Measurements from ENCODE around the gene FGGY.

The FGGY gene

DNA sequence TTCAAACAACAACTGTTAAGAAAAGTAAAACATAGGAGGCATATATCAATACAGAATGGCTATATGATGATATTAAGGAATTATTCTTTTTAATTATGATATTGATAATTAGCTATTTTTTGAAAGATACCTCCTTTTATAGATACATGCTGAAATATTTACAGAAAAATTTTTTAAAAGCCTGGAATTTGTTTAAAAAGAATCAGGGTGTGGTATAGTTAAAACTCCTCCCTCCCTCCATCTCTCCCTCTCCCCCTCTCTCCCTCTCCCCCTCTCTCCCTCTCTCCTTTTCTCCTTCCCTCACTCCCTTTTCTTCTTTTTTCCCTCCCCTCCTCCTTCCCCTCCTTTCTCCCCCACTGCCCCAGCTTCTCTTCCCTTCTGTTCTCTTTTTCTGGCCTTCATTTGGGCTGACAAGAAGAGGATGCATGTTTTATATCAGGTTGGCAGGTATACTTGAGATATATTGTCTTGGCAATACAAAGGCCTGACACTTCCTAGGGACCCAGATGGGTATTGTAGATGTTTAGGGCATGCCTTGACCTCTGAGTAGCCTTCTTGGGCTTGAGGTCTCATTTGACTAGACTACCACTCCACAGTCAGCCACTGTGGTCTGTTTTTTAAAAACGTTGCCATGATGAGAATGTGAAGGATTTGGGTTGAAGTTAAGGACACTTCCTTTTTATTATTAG, 124.5 kb downstream of the FGGY start:
- Histone ChIP-seq H3K9ac (ENCODE audit: low read depth, low read length) (no peak overlapping the region), H3K4me1 (ENCODE audit: insufficient read depth, low read length) (peaks cover 19% of the 10 kb centered on the region), H3K27ac (ENCODE audit: low read length) (no peak overlapping the region), H3K4me3 (ENCODE audit: low read length) (no peak overlapping the region), H3K36me3 (ENCODE audit: insufficient read depth, low read depth, low read length) (no peaks in the 10 kb centered on the region), H3K9me3 (ENCODE audit: insufficient read depth, low read depth, low read length) (no peaks in the 10 kb centered on the region), H3K27me3 (ENCODE audit: insufficient read depth, low read length) (no peaks in the 10 kb centered on the region)

DNA sequence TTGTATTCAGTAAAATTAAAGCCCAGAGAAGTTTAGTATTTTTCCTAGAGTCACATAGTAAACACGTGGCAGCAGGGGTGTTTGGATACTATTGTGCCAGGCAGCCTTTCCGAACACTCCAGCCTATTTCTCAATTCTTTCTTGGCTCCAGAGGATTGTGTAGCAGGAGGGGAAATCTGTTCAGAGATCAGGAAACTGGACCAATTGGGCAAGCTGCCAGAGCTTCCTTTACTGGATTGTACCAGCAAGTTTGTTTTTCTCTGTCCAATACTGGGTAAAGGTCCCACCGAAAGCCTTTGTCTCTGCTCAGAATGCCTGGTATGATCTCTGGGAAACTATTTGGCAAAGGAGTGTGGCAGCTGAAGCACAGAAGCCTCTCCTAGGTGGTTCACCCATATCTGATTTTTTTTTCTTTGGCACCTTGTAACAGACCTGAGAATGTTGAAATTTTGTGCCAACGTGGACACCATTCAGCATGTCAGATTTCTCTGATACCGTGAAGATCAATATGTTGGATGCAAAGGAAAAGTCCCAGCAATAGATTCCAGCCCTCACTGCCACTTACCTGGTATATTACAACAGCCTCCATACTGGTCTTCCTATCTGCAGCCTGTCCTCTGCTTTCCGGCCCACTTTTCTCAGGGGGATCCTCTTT, 126.2 kb downstream of the FGGY start:
- Histone ChIP-seq H3K9ac (ENCODE audit: low read depth, low read length) (no peak overlapping the region), H3K27ac (ENCODE audit: low read length) (no peak overlapping the region)

GRCh38 chr1:59427155-59427554, 130.3 kb downstream of the FGGY start:
- Histone ChIP-seq H3K9me3 (ENCODE audit: insufficient read depth, low read depth, low read length) (no peaks in the 10 kb centered on the region), H3K9ac (ENCODE audit: low read depth, low read length) (no peak overlapping the region), H3K36me3 (ENCODE audit: insufficient read depth, low read depth, low read length) (no peaks in the 10 kb centered on the region), H3K4me1 (ENCODE audit: insufficient read depth, low read length) (no peaks in the 10 kb centered on the region), H3K27me3 (ENCODE audit: insufficient read depth, low read length) (no peaks in the 10 kb centered on the region), H3K27ac (ENCODE audit: low read length) (no peak overlapping the region), H3K4me3 (ENCODE audit: low read length) (no peak overlapping the region)

More for the DNA sequence above, 126.2 kb downstream of the FGGY start:
- no peak overlapping the region for H3K4me3 ChIP-seq (ENCODE audit: low read length)
- H3K36me3 ChIP-seq (ENCODE audit: insufficient read depth, low read depth, low read length): no peaks in the 10 kb centered on the region
- peaks cover 16% of the 10 kb centered on the region for H3K4me1 ChIP-seq (ENCODE audit: insufficient read depth, low read length)
- H3K9me3 ChIP-seq (ENCODE audit: insufficient read depth, low read depth, low read length): no peaks in the 10 kb centered on the region
- no peaks in the 10 kb centered on the region for H3K27me3 ChIP-seq (ENCODE audit: insufficient read depth, low read length)

- H3K27ac ChIP-seq (ENCODE audit: low read length): no peak overlapping the region
These were observed 130.9 kb downstream of the FGGY start for GRCh38 chr1:59427784-59428183.

DNA sequence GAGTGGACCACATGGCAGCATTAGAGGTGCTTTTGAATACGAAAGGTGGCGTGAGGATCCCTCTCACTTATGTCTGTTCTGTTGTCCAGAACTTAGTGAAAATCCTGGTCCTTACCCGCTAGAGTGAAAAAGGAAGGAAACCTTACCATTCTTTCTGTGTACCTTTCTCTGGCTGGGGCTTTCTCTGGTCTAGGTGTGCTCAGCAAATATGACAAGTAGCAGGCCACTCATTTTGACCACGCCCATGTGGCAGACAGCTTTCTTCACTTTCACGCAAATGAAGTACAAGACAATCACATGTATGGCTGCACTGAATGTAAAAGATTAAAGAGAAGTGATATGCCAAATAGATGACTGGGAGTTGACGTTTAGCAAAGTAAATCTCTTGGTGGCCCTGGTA, 131.9 kb downstream of the FGGY start:
- Histone ChIP-seq H3K9ac (ENCODE audit: low read depth, low read length) (no peak overlapping the region), H3K9me3 (ENCODE audit: insufficient read depth, low read depth, low read length) (no peaks in the 10 kb centered on the region), H3K4me1 (ENCODE audit: insufficient read depth, low read length) (no peaks in the 10 kb centered on the region), H3K27ac (ENCODE audit: low read length) (no peak overlapping the region), H3K27me3 (ENCODE audit: insufficient read depth, low read length) (no peaks in the 10 kb centered on the region), H3K36me3 (ENCODE audit: insufficient read depth, low read depth, low read length) (no peaks in the 10 kb centered on the region), H3K4me3 (ENCODE audit: low read length) (no peak overlapping the region)

More at GRCh38 chr1:59427784-59428183, 130.9 kb downstream of the FGGY start:
- Histone ChIP-seq H3K4me3 (ENCODE audit: low read length) (no peak overlapping the region), H3K27me3 (ENCODE audit: insufficient read depth, low read length) (no peaks in the 10 kb centered on the region), H3K36me3 (ENCODE audit: insufficient read depth, low read depth, low read length) (no peaks in the 10 kb centered on the region), H3K9me3 (ENCODE audit: insufficient read depth, low read depth, low read length) (no peaks in the 10 kb centered on the region), H3K4me1 (ENCODE audit: insufficient read depth, low read length) (no peaks in the 10 kb centered on the region), H3K9ac (ENCODE audit: low read depth, low read length) (no peak overlapping the region)

- H3K9ac ChIP-seq (ENCODE audit: low read depth, low read length): no peak overlapping the region
- H3K4me3 ChIP-seq (ENCODE audit: low read length): no peak overlapping the region
- no peaks in the 10 kb centered on the region for H3K27me3 ChIP-seq (ENCODE audit: insufficient read depth, low read length)
- no peaks in the 10 kb centered on the region for H3K9me3 ChIP-seq (ENCODE audit: insufficient read depth, low read depth, low read length)
- no peak overlapping the region for H3K27ac ChIP-seq (ENCODE audit: low read length)
- H3K4me1 ChIP-seq (ENCODE audit: insufficient read depth, low read length): no peaks in the 10 kb centered on the region
- H3K36me3 ChIP-seq (ENCODE audit: insufficient read depth, low read depth, low read length): no peaks in the 10 kb centered on the region
These were observed 132.8 kb downstream of the FGGY start for GRCh38 chr1:59429656-59430055.

DNA sequence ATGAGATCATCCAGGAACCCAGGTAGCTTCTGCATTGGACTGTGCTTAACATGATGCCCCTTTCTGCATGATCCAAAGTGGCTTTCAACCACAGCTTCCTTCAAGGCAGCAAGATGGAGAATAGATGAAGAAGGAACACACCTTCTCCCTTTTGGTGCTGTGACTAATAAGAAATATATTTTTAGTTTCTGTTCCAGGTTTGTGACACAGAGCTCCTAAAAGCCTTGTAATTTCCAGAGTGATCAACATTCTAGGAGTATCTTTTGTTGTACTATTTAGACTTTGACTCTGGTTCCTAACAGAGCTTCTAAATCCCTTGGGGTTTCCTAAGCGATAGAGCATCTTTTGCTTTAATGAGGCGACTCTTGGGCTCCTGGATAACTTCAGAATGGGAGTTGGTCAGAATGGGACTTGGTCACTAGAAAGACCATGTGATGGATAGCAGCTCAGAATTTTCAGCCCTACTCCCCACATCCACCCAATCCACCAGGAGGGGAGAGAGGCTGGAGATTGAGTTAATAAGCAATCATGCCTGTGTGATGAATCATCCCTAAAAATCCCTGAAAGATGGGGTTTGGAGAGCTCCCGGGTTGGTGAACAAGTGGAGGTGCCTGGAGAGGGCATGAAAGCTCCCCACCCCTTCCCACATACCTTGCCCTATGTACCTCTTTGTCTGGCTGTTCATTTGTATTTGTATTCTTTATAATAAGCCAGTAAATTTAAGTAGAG, 134.8 kb downstream of the FGGY start:
- Histone ChIP-seq H3K4me3 (ENCODE audit: low read length) (no peak overlapping the region), H3K9me3 (ENCODE audit: insufficient read depth, low read depth, low read length) (no peaks in the 10 kb centered on the region), H3K4me1 (ENCODE audit: insufficient read depth, low read length) (0 out of 2 replicates have a peak, but pooled peaks cover 1% of the 10 kb centered on the region), H3K9ac (ENCODE audit: low read depth, low read length) (no peak overlapping the region), H3K27ac (ENCODE audit: low read length) (no peak overlapping the region), H3K27me3 (ENCODE audit: insufficient read depth, low read length) (no peaks in the 10 kb centered on the region), H3K36me3 (ENCODE audit: insufficient read depth, low read depth, low read length) (no peaks in the 10 kb centered on the region)

DNA sequence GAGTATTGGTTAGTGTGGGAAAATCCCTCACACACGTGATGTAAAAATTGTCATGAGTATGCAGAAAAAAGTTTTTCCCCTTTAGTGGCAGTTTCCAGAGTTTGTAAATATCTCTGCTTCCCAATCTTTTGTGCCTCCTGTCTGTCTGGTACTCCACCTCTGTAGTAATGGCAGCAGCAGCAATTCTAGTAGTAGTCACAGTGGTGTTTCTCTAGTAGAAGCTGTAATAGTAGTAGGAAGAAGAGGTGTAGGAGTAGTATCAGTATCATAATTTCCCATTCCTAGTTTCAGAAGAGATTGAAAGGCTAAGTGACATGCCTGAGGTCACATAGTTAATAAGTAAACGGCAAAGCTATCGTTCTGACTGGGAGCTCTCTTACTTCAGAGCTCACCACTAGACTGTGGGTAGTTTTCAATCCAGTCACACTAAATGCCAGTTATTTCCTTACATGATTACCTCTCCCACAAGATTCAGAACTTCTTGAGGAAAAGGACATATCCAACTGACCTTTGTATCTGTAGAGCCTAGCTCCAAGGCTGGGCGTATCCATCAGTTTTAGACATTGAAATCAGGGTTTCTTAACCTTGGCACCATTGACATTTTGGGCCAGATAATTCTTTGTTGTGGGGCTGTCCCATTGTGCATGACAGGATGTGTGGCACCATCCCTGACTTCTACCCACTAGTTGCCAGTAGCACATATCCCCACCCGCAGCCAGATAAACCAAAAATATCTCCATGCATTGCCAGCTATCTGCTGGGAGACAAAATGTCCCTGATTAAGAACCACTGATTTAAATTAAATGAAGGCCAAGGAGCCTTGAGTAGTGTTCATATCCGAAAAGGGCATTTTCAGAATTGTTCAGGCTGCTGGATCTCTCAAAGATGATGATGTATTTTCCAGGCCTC, 135.9 kb downstream of the FGGY start:
- Histone ChIP-seq H3K9ac (ENCODE audit: low read depth, low read length) (no peak overlapping the region), H3K9me3 (ENCODE audit: insufficient read depth, low read depth, low read length) (no peaks in the 10 kb centered on the region), H3K4me1 (ENCODE audit: insufficient read depth, low read length) (0 out of 2 replicates have a peak, but pooled peaks cover 2% of the 10 kb centered on the region), H3K27me3 (ENCODE audit: insufficient read depth, low read length) (no peaks in the 10 kb centered on the region), H3K4me3 (ENCODE audit: low read length) (no peak overlapping the region), H3K36me3 (ENCODE audit: insufficient read depth, low read depth, low read length) (no peaks in the 10 kb centered on the region), H3K27ac (ENCODE audit: low read length) (no peak overlapping the region)

GRCh38 chr1:59433440-59433813, 136.5 kb downstream of the FGGY start:
- H3K36me3 ChIP-seq (ENCODE audit: insufficient read depth, low read depth, low read length): no peaks in the 10 kb centered on the region
- no peaks in the 10 kb centered on the region for H3K9me3 ChIP-seq (ENCODE audit: insufficient read depth, low read depth, low read length)
- no peak overlapping the region for H3K4me3 ChIP-seq (ENCODE audit: low read length)
- H3K4me1 ChIP-seq (ENCODE audit: insufficient read depth, low read length): 0 out of 2 replicates have a peak, but pooled peaks cover 2% of the 10 kb centered on the region
- no peak overlapping the region for H3K27ac ChIP-seq (ENCODE audit: low read length)
- no peaks in the 10 kb centered on the region for H3K27me3 ChIP-seq (ENCODE audit: insufficient read depth, low read length)
- H3K9ac ChIP-seq (ENCODE audit: low read depth, low read length): no peak overlapping the region

- Histone ChIP-seq H3K27me3 (ENCODE audit: insufficient read depth, low read length) (no peaks in the 10 kb centered on the region), H3K9ac (ENCODE audit: low read depth, low read length) (no peak overlapping the region), H3K36me3 (ENCODE audit: insufficient read depth, low read depth, low read length) (no peaks in the 10 kb centered on the region), H3K27ac (ENCODE audit: low read length) (no peak overlapping the region), H3K4me3 (ENCODE audit: low read length) (no peak overlapping the region), H3K4me1 (ENCODE audit: insufficient read depth, low read length) (0 out of 2 replicates have a peak, but pooled peaks cover 2% of the 10 kb centered on the region), H3K9me3 (ENCODE audit: insufficient read depth, low read depth, low read length) (no peaks in the 10 kb centered on the region)
These were observed 137.4 kb downstream of the FGGY start for GRCh38 chr1:59434336-59434735.

DNA sequence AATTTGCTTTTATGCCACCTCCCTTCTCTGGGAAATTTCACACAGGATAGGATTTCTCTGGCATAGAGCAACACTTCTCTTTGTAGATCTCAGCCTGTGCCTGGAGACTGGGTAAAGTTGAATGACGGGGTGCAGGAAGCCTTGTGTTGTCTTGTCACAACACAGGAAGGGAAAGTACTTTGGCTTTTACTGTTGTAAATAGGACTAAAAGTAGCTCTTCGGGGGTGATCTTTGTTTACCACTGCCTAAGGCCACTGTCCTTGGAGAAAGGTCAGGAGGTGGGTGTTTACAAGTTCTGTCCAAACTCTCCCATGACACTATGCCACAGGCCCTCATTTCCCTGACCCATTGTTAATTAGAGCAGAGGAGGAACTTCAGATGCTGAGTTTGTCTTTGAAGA, 139.7 kb downstream of the FGGY start:
- Histone ChIP-seq H3K9me3 (ENCODE audit: insufficient read depth, low read depth, low read length) (no peaks in the 10 kb centered on the region), H3K9ac (ENCODE audit: low read depth, low read length) (no peak overlapping the region), H3K27me3 (ENCODE audit: insufficient read depth, low read length) (no peaks in the 10 kb centered on the region)

More for the DNA sequence above, 139.7 kb downstream of the FGGY start:
- Histone ChIP-seq H3K4me1 (ENCODE audit: insufficient read depth, low read length) (0 out of 2 replicates have a peak, but pooled peaks cover 2% of the 10 kb centered on the region), H3K4me3 (ENCODE audit: low read length) (no peak overlapping the region), H3K36me3 (ENCODE audit: insufficient read depth, low read depth, low read length) (no peaks in the 10 kb centered on the region), H3K27ac (ENCODE audit: low read length) (no peak overlapping the region)

Data from iPS-20b (cell line).